Measurements from ENCODE around the gene EHMT1. TPM values are rescaled to one million over a fixed set of nuclear protein-coding genes. Genes with fewer than 3 reads are reported as not detected.
A peak's percentile ranks its signal among the peaks of the same experiment; 100 is the strongest.

Gene EHMT1
- total and polyA plus RNA-seq, 2 donors (not counting 1 experiment from before 2014, with no cell fraction given) = 101 to 394 TPM

DNA sequence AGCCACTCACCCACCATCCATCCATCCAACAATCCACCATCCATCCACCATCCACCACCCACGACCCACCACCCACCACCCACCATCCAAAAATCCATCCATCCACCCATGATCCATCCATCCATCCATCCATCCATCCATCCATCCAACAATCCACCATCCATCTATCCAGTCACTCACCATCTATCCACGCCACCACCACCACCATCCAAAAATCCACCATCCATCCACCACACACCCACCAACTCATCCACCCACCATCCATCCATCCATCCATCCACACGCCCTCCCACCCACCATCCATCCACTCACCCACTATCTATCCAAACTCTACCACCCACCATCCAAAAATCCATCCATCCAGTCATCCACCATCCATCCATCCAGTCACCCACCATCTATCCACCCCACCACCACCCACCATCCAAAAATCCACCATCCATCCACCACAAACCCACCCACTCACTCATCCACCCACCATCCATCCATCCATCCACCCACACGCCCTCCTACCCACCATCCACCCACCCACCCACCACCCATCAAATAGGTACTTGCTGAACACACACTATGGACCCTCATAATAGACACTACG lies 49.1 kb upstream of the EHMT1 start:
- no peak overlapping the region for H3K9ac ChIP-seq (ENCODE audit: low read length)
- DNase-seq (no peak), ATAC-seq (ENCODE audit: low read depth) (no peak)
- no peak overlapping the region for H2AFZ ChIP-seq (ENCODE audit: insufficient read depth, low read depth, low read length, poor library complexity, severe bottlenecking)
- Mint-ChIP-seq H3K9me3 (ENCODE audit: insufficient read depth) (no peaks in the 10 kb centered on the region), H3K4me1 (peaks cover 7% of the 10 kb centered on the region), H3K27ac (no peak overlapping the region), H3K4me3 (no peak overlapping the region), H3K27me3 (no peaks in the 10 kb centered on the region)
- peaks cover 0 to 3% of the 10 kb centered on the region in 2 donors for H3K4me1 ChIP-seq (ENCODE audit: control insufficient read depth in 2 of 2, insufficient read depth in 2 of 2, low read length in 2 of 2)
- POLR2A ChIA-PET = interaction anchor here (0.6 kb wide), 1 partner anchor 53 kb away, joined by 5 read pairs; no protein-coding TSS in a partner anchor
- peaks cover 19% of the 10 kb centered on the region for H4K20me1 ChIP-seq (ENCODE audit: control insufficient read depth, insufficient read depth, low read length, poor library complexity, severe bottlenecking)
- TF ChIP-seq CTCF (IDR thresholded peaks at IDR 0.05) = no peak
- TF ChIP-seq EZH2 (IDR thresholded peaks at IDR 0.05; ENCODE audit: borderline replicate concordance, insufficient read depth, low read depth, low read length, poor library complexity, severe bottlenecking) = no peak
- no peak overlapping the region for H3K4me2 ChIP-seq (replicated peaks; ENCODE audit: low read depth, low read length, poor library complexity, severe bottlenecking)
- peaks cover 9% of the 10 kb centered on the region for H3K79me2 ChIP-seq (ENCODE audit: control insufficient read depth, insufficient read depth, low read length)
- H3K4me3 ChIP-seq (ENCODE audit: control extremely low read depth in 1 of 5, extremely low read depth in 1 of 5, insufficient read depth in 1 of 5, low read depth in 2 of 5, low read length in 4 of 5) = no peak overlapping the region
- WGBS (ENCODE audit: insufficient coverage) = 91% methylated on average over 5 of the region's 5 CpGs
- no peaks in the 10 kb centered on the region for H3K27me3 ChIP-seq (replicated peaks in 1 of 4; ENCODE audit: control extremely low read depth in 1 of 4, control insufficient read depth in 3 of 4, insufficient read depth in 4 of 4, low read length in 3 of 4)
- peaks cover 0 to 20% (median 8%) of the 10 kb centered on the region in 3 donors for H3K9me3 ChIP-seq (ENCODE audit: control extremely low read depth in 1 of 3, control insufficient read depth in 2 of 3, insufficient read depth in 1 of 3, low read length in 2 of 3)
- CTCF ChIA-PET = no interaction called here
- peaks cover 9 to 25% of the 10 kb centered on the region in 2 experiments for H3K36me3 ChIP-seq (replicated peaks in 1 of 2; ENCODE audit: control extremely low read depth in 1 of 2, control insufficient read depth in 1 of 2, extremely low read depth in 1 of 2, insufficient read depth in 2 of 2, low read length in 1 of 2)
- intact Hi-C loops (cut with micrococcal nuclease) = no loop called here
- H3K27ac ChIP-seq (ENCODE audit: low read length in 2 of 2) = no peak overlapping the region

DNA sequence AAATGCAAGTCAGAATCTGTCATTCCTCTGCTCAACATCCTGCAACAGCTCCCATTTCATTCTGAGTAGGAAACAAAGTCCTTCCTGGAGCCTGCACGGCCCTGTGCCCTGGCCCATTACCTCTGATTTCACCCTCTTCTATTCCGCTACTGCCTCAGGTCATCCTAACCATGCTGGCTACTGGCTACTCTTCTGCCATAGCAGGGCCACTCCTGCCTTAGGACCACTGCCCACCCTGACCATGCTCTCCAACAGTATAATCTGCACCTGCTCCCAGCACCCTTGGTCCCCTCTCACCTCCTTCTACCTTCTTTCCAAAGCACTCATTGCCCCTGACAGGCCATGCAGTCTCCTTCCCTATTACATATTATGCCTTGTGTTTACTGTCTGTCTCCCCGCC lies 48.2 kb upstream of the EHMT1 start:
- peaks cover 0 to 15% (median 6%) of the 10 kb centered on the region in 3 donors for H3K9me3 ChIP-seq (ENCODE audit: control extremely low read depth in 1 of 3, control insufficient read depth in 2 of 3, insufficient read depth in 1 of 3, low read length in 2 of 3)
- peaks cover 0 to 4% of the 10 kb centered on the region in 2 donors for H3K4me1 ChIP-seq (ENCODE audit: control insufficient read depth in 2 of 2, insufficient read depth in 2 of 2, low read length in 2 of 2)
- H3K27ac ChIP-seq (ENCODE audit: low read length in 2 of 2) = no peak overlapping the region
- peaks cover 28% of the 10 kb centered on the region for H4K20me1 ChIP-seq (ENCODE audit: control insufficient read depth, insufficient read depth, low read length, poor library complexity, severe bottlenecking)
- Mint-ChIP-seq H3K4me3 (no peak overlapping the region), H3K9me3 (ENCODE audit: insufficient read depth) (no peaks in the 10 kb centered on the region), H3K27ac (peak overlapping the region; percentile 34), H3K27me3 (no peaks in the 10 kb centered on the region), H3K4me1 (peaks cover 13% of the 10 kb centered on the region)
- H3K4me2 ChIP-seq (replicated peaks; ENCODE audit: low read depth, low read length, poor library complexity, severe bottlenecking) = no peak overlapping the region
- POLR2A ChIA-PET = no interaction called here
- H3K4me3 ChIP-seq (ENCODE audit: control extremely low read depth in 1 of 5, extremely low read depth in 1 of 5, insufficient read depth in 1 of 5, low read depth in 2 of 5, low read length in 4 of 5) = no peak overlapping the region
- CTCF ChIA-PET = no interaction called here
- intact Hi-C loops (cut with micrococcal nuclease) = no loop called here
- DNase-seq (no peak), ATAC-seq (ENCODE audit: low read depth) (no peak)
- H3K79me2 ChIP-seq (ENCODE audit: control insufficient read depth, insufficient read depth, low read length) = peaks cover 15% of the 10 kb centered on the region
- H3K27me3 ChIP-seq (replicated peaks in 1 of 4; ENCODE audit: control extremely low read depth in 1 of 4, control insufficient read depth in 3 of 4, insufficient read depth in 4 of 4, low read length in 3 of 4) = no peaks in the 10 kb centered on the region
- H2AFZ ChIP-seq (ENCODE audit: insufficient read depth, low read depth, low read length, poor library complexity, severe bottlenecking) = no peak overlapping the region
- no peak for TF ChIP-seq CTCF (IDR thresholded peaks at IDR 0.05)
- no peak for TF ChIP-seq EZH2 (IDR thresholded peaks at IDR 0.05; ENCODE audit: borderline replicate concordance, insufficient read depth, low read depth, low read length, poor library complexity, severe bottlenecking)
- no peak overlapping the region for H3K9ac ChIP-seq (ENCODE audit: low read length)
- H3K36me3 ChIP-seq (replicated peaks in 1 of 2; ENCODE audit: control extremely low read depth in 1 of 2, control insufficient read depth in 1 of 2, extremely low read depth in 1 of 2, insufficient read depth in 2 of 2, low read length in 1 of 2) = peaks cover 9 to 31% of the 10 kb centered on the region in 2 experiments
- 97% methylated on average over 2 of the region's 3 CpGs for whole genome bisulfite sequencing (ENCODE audit: insufficient coverage)
